Uterus (tissue), 4 donors: Measurements from ENCODE around the gene BBX. TPM values are rescaled to one million over a fixed set of nuclear protein-coding genes. Genes with fewer than 3 reads are reported as not detected.

Source experiments
- DNase-seq, 2 donors: peaks; one replicate each; pipeline ENCODE4 v3.0.0-alpha.2; 2019 to 2020
- H3K27ac ChIP-seq, 2 donors: fragments of 200-600 bp; sonication (generic); 1 replicate in 1 of 2; 2 replicates in 1 of 2; pipeline ENCODE4 v1.5.1; 2016 to 2018
- H3K27me3 ChIP-seq, 2 donors: fragments of 200-600 bp; sonication (generic); one replicate each; pipeline ENCODE4 v1.5.1; 2018 to 2019; ENCODE audit warnings: control low read depth in 1 of 2
- H3K36me3 ChIP-seq, 2 donors: fragments of 200-600 bp; sonication (generic); one replicate each; pipeline ENCODE4 v1.5.1; 2019; ENCODE audit warnings: control low read depth in 1 of 2
- H3K4me1 ChIP-seq, 2 donors: fragments of 200-600 bp; sonication (generic); one replicate each; pipeline ENCODE4 v1.5.1; 2018 to 2019; ENCODE audit warnings: control low read depth in 1 of 2
- H3K4me3 ChIP-seq, 2 donors: fragments of 200-600 bp; sonication (generic); 1 replicate in 1 of 2; 2 replicates in 1 of 2; pipeline ENCODE4 v1.5.1; 2018 to 2019; ENCODE audit warnings: mild to moderate bottlenecking in 1 of 2
- H3K9me3 ChIP-seq, 2 donors: fragments of 200-600 bp; sonication (generic); one replicate each; pipeline ENCODE4 v1.5.1; 2019; ENCODE audit warnings: control low read depth in 1 of 2
- CTCF ChIP-seq, 4 experiments: fragments of 200-600 bp in 2 of 4; fragments of 450-650 bp in 2 of 4; sonication (generic) in 2 of 4; IDR thresholded peaks; one replicate each; pipeline ENCODE4 v1.5.1; 2016 to 2019; ENCODE audit warnings: antibody characterized with exemption in 4 of 4, mild to moderate bottlenecking in 2 of 4, moderate library complexity in 1 of 4
- POLR2A ChIP-seq, 2 donors: fragments of 450-650 bp; IDR thresholded peaks; one replicate each; pipeline ENCODE4 v1.6.1; 2016; ENCODE audit warnings: antibody characterized with exemption in 2 of 2, mild to moderate bottlenecking in 1 of 2, moderate library complexity in 1 of 2
- intact Hi-C: fragments of 100-400 bp; cut with DNase I; formaldehyde crosslinking; loops from one replicate; pipeline ENCODE4 v1.15.1; 2023; ENCODE audit warnings: low total_unique reads
- total RNA-seq, 4 donors: library from RNA; depleted of rRNA in 3 of 4; stranded (reverse); fragments of >200 nt in 3 of 4; gene quantifications; one replicate each; pipeline versions ENCODE4 v1.1.0 to v1.2.4, GENCODE V29; 2014 to 2023
- donor health status: DM: yes; HTN: yes; CAD: no.

BBX gene
- total RNA-seq, 4 donors from 2014 or later = 21.5 to 106 (median 63.8) TPM

GRCh38 chr3:107824822-107825371 lies 302.1 kb downstream of the BBX start:
- Histone ChIP-seq H3K4me1 (no peaks in the 10 kb centered on the region), H3K27ac (no peak overlapping the region), H3K9me3 (no peaks in the 10 kb centered on the region), H3K36me3 (no peaks in the 10 kb centered on the region), H3K27me3 (no peaks in the 10 kb centered on the region), H3K4me3 (no peak overlapping the region)
- TF ChIP-seq POLR2A (IDR thresholded peaks at IDR 0.05) (no peak), CTCF (IDR thresholded peaks at IDR 0.05) (no peak)
- no peak for DNase-seq
- intact Hi-C loops = no loop called here

GRCh38 chr3:107825556-107825955 lies 302.8 kb downstream of the BBX start:
- Histone ChIP-seq H3K4me3 (no peak overlapping the region), H3K4me1 (no peaks in the 10 kb centered on the region), H3K27me3 (no peaks in the 10 kb centered on the region), H3K9me3 (no peaks in the 10 kb centered on the region), H3K36me3 (no peaks in the 10 kb centered on the region), H3K27ac (no peak overlapping the region)
- no peak for DNase-seq
- TF ChIP-seq POLR2A (IDR thresholded peaks at IDR 0.05) = no peak
- no peak for TF ChIP-seq CTCF (IDR thresholded peaks at IDR 0.05)
- intact Hi-C loops = no loop called here

- Histone ChIP-seq H3K4me1 (no peaks in the 10 kb centered on the region), H3K9me3 (no peaks in the 10 kb centered on the region), H3K27ac (no peak overlapping the region), H3K27me3 (no peaks in the 10 kb centered on the region), H3K36me3 (no peaks in the 10 kb centered on the region), H3K4me3 (no peak overlapping the region)
- intact Hi-C loops = no loop called here
- no peak for DNase-seq
- TF ChIP-seq POLR2A (IDR thresholded peaks at IDR 0.05) (no peak), CTCF (IDR thresholded peaks at IDR 0.05) (no peak)
These were observed 304.0 kb downstream of the BBX start for GRCh38 chr3:107826727-107827126.

GRCh38 chr3:107829185-107829584 lies 306.4 kb downstream of the BBX start:
- no peaks in the 10 kb centered on the region for H3K27me3 ChIP-seq
- no peak for TF ChIP-seq CTCF (IDR thresholded peaks at IDR 0.05)
- no peak for TF ChIP-seq POLR2A (IDR thresholded peaks at IDR 0.05)
- no peak for DNase-seq
- H3K9me3 ChIP-seq = no peaks in the 10 kb centered on the region
- no peaks in the 10 kb centered on the region for H3K4me1 ChIP-seq
- intact Hi-C loops = no loop called here
- H3K36me3 ChIP-seq = no peaks in the 10 kb centered on the region
- H3K27ac ChIP-seq = no peak overlapping the region
- H3K4me3 ChIP-seq = no peak overlapping the region

GRCh38 chr3:107831590-107831989 lies 308.8 kb downstream of the BBX start:
- no peaks in the 10 kb centered on the region for H3K27me3 ChIP-seq
- intact Hi-C loops = no loop called here
- TF ChIP-seq CTCF (IDR thresholded peaks at IDR 0.05) (no peak), POLR2A (IDR thresholded peaks at IDR 0.05) (no peak)
- no peak overlapping the region for H3K4me3 ChIP-seq
- H3K4me1 ChIP-seq = no peaks in the 10 kb centered on the region
- no peak for DNase-seq
- no peaks in the 10 kb centered on the region for H3K36me3 ChIP-seq
- H3K27ac ChIP-seq = no peak overlapping the region
- no peaks in the 10 kb centered on the region for H3K9me3 ChIP-seq
